Activated CD4-positive, alpha-beta memory T cell treated with anti-CD3 and anti-CD28 coated beads, Interleukin-2, amount 10 ng/mL, durations not matched to agents 7 days and 5 days (primary cell): Measurements from ENCODE around the gene ITSN1. TPM values are rescaled to one million over a fixed set of nuclear protein-coding genes. Genes with fewer than 3 reads are reported as not detected.

Source experiments
- CTCF ChIA-PET: fragments of 350-600 bp; sonication (Branson Sonifier 250); formaldehyde crosslinking; loops from one replicate; lab custom pipeline; 2021; ENCODE audit warnings: antibody characterized with exemption, inconsistent platforms; lab: Charles Lee
- POLR2A ChIA-PET: fragments of 350-600 bp; sonication (Branson Sonifier 250); formaldehyde crosslinking; loops from one replicate; lab custom pipeline; 2021; ENCODE audit warnings: antibody characterized with exemption; lab: Charles Lee
- DNase-seq: peaks from one replicate; pipeline ENCODE4 v3.0.0-alpha.2; 2020
- H3K27ac Mint-ChIP-seq: one replicate; pipeline ENCODE4 v1.8.0; 2021; ENCODE audit warnings: mild to moderate bottlenecking, mixed read lengths
- H3K27me3 Mint-ChIP-seq: one replicate; pipeline ENCODE4 v1.8.0; 2021; ENCODE audit warnings: mixed read lengths
- H3K36me3 Mint-ChIP-seq: one replicate; pipeline ENCODE4 v1.8.0; 2021; ENCODE audit warnings: low read depth, mixed read lengths
- H3K4me1 Mint-ChIP-seq: one replicate; pipeline ENCODE4 v1.8.0; 2021; ENCODE audit warnings: mixed read lengths
- H3K4me3 Mint-ChIP-seq: one replicate; pipeline ENCODE4 v1.8.0; 2021; ENCODE audit warnings: mild to moderate bottlenecking, mixed read lengths
- H3K9me3 Mint-ChIP-seq: one replicate; pipeline ENCODE4 v1.8.0; 2021; ENCODE audit warnings: mixed read lengths
- total RNA-seq, 2 experiments: library from RNA; stranded (reverse); gene quantifications; one replicate each; pipeline ENCODE4 v1.2.3, GENCODE V29; 2021

ITSN1 gene
- total RNA-seq, 2 experiments from 2014 or later = 2.7 to 4.0 TPM

DNA sequence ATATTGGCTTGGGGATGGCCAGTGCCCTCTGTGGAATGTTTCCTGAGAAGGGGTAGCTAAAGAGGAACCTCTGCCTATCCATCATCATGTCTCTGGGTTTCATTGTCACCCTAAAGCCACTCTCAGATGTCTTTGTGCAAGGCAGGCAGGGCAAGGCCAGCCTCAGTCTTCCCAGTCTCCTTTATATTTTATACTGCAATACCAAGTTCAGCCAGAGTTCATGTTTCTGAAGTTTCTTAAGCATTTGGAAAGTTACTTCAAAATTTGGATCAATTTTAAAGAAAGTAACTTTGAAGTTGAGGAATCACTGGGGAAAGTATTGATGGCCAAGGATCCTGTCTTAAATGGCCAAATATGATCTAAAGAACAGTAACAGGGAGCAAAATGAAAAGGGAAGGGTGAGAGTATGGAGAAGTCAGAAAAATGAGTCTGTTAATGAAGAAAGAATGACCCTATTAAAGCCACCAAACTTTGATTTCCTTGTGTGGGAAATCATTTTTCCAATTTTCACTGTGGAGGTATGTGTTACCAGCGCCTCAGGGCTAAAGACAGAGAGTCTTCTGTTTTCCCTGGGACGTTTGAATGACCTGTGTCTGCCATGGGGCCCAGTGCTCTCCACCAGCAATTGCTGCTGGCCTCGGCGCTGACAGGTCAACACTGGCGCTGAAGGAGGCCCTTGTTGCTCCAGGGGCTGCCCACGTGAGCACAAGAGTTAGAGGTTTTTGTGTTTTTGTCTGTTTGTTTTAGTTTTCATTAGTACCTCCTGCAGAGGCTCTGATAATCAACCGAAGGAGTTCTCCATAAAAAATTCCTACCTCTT is 179.4 kb downstream of the ITSN1 start:
- no peak overlapping the region for H3K4me3 Mint-ChIP-seq
- no peaks in the 10 kb centered on the region for H3K36me3 Mint-ChIP-seq
- no peak overlapping the region for H3K27ac Mint-ChIP-seq
- POLR2A ChIA-PET = no interaction called here
- H3K27me3 Mint-ChIP-seq = no peaks in the 10 kb centered on the region
- no peaks in the 10 kb centered on the region for H3K9me3 Mint-ChIP-seq
- no peak for DNase-seq
- CTCF ChIA-PET = interaction anchor here (1.0 kb wide), 1 partner anchor 103 kb away, joined by 3 read pairs; no protein-coding TSS in a partner anchor
- no peaks in the 10 kb centered on the region for H3K4me1 Mint-ChIP-seq

DNA sequence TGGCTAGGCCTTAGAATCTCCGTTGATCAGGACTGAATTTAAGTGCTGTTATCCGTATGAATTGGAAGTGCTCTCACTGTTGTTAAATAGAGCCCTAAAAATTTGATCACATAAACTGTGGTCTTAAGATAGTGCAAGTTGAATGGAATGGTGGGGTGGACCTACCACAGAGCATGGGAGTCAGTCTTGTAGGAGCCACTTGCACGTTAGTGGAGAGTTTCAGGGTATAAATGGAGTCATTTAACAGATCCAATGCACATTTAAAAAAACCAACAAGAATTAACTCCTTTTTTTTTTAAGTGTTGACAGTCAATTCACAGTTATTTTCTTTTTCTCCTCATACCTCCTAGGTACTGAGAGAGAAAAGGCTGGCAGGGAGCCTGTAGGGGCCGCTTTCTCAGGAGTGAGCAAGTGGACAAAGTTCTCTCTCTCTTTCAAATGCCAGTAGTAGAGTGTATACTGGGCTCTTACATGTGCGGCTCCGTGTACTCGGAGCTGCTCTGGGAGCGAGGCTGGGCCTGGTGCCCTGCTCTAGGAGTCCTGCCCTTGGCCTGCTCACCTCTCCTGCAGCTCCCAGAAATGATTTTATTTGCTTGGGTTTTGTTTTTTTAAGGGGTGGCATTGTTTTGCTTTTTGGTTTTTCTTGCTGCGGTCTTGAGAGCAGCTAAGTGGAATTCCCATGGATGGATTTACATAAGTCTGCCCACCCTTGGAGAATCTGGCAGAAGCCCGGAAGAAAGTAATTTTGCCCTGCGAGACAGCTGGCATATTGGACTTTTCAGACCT is 182.0 kb downstream of the ITSN1 start:
- H3K27ac Mint-ChIP-seq = no peak overlapping the region
- ChIA-PET CTCF (no interaction called here), POLR2A (no interaction called here)
- no peak for DNase-seq
- H3K4me1 Mint-ChIP-seq = no peaks in the 10 kb centered on the region
- no peaks in the 10 kb centered on the region for H3K36me3 Mint-ChIP-seq
- no peaks in the 10 kb centered on the region for H3K27me3 Mint-ChIP-seq
- no peaks in the 10 kb centered on the region for H3K9me3 Mint-ChIP-seq
- H3K4me3 Mint-ChIP-seq = no peak overlapping the region

DNA sequence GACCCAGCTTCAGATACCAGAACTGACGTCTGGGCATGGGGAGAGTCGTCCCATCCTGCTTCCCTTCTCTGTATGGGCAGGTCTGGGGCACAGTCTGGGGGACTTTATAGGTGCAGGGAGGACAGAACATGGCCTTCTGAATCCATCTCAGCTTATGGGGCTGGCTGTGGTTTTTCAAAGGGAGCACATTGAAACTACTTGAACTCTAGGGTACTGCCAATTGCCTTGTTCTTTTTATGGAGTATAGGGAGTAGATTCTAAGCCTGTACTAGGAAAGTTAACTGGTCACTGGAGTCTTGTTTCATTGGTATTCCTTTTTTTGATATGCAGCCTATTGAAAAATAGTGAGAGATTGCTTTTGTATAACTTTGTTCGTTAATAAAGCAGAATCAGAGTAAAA is 183.1 kb downstream of the ITSN1 start:
- ChIA-PET CTCF (no interaction called here), POLR2A (no interaction called here)
- no peaks in the 10 kb centered on the region for H3K36me3 Mint-ChIP-seq
- H3K27me3 Mint-ChIP-seq = no peaks in the 10 kb centered on the region
- H3K4me1 Mint-ChIP-seq = no peaks in the 10 kb centered on the region
- H3K27ac Mint-ChIP-seq = no peak overlapping the region
- H3K4me3 Mint-ChIP-seq = no peak overlapping the region
- DNase-seq = no peak
- peaks cover 6% of the 10 kb centered on the region for H3K9me3 Mint-ChIP-seq

DNA sequence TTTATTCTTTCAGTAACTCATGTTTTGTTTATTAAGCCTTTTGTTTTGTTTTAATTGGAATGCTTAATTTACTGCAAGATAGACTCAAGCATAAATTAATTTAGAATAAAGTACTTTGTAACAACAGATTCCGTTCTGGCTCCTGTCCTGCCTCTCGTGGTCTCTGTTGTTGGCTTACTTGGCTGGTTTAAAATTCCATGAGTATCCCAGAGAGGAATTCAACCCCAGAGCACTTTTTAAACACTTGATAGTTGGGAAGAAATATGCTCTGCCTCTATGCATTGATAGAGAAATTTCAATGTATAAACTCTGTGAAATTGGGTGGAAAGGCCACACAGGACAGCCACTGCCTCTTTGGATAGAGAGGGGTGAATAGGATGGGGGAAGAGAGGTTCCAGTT is 183.6 kb downstream of the ITSN1 start:
- POLR2A ChIA-PET = no interaction called here
- Mint-ChIP-seq H3K4me3 (no peak overlapping the region), H3K36me3 (no peaks in the 10 kb centered on the region), H3K27ac (no peak overlapping the region), H3K9me3 (peaks cover 6% of the 10 kb centered on the region), H3K4me1 (no peaks in the 10 kb centered on the region), H3K27me3 (no peaks in the 10 kb centered on the region)
- DNase-seq = no peak
- CTCF ChIA-PET = no interaction called here

DNA sequence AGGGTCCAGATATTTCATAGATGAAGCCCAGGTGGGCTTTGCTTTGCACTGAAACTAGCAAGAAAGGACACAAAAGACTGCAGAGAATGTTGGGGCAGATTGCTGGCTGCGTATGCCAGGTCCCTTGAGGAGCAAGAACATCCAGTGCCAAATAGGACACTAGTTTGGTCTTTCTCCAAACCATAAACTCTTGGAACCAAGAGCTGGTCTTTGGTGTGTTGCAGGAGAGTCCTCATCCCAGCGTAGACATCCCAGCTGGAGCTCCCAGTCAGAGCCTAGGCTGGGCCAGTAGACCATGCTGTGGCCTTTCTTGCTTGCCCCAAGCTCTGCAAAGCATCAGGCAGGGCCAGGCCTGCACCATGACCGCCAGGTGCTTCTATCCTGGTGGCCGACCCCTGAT is 185.8 kb downstream of the ITSN1 start:
- Mint-ChIP-seq H3K4me3 (no peak overlapping the region), H3K4me1 (no peaks in the 10 kb centered on the region), H3K27ac (no peak overlapping the region), H3K36me3 (no peaks in the 10 kb centered on the region), H3K27me3 (no peaks in the 10 kb centered on the region), H3K9me3 (peaks cover 6% of the 10 kb centered on the region)
- no peak for DNase-seq
- ChIA-PET POLR2A (no interaction called here), CTCF (interaction anchor here (0.5 kb wide), 1 partner anchor 381 kb away, joined by 3 read pairs; no protein-coding TSS in a partner anchor)

DNA sequence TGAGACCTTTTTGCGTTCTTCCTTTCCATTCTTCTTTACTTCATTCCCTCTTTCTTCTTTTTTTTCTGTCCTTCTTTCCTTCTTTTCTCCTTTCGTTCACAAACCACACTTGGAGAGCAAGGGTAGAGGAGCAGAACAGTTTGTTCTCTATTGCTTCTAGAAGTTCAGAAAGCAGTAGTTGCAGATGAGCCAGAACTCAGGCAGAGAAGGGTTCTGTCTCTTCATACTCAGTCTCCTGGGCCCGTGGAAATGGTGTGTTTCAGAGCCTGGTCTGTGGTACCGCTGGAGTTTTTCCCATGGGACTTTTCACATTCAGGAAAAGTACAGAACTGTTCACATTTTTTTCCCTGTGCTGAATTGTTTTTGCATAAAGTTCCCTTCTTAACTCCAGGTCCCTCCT is 186.3 kb downstream of the ITSN1 start:
- no peaks in the 10 kb centered on the region for H3K4me1 Mint-ChIP-seq
- ChIA-PET POLR2A (no interaction called here), CTCF (interaction anchor here (0.5 kb wide), 1 partner anchor 381 kb away, joined by 3 read pairs; no protein-coding TSS in a partner anchor)
- H3K4me3 Mint-ChIP-seq = no peak overlapping the region
- H3K27me3 Mint-ChIP-seq = no peaks in the 10 kb centered on the region
- no peak overlapping the region for H3K27ac Mint-ChIP-seq
- H3K9me3 Mint-ChIP-seq = peaks cover 6% of the 10 kb centered on the region
- no peaks in the 10 kb centered on the region for H3K36me3 Mint-ChIP-seq
- no peak for DNase-seq

DNA sequence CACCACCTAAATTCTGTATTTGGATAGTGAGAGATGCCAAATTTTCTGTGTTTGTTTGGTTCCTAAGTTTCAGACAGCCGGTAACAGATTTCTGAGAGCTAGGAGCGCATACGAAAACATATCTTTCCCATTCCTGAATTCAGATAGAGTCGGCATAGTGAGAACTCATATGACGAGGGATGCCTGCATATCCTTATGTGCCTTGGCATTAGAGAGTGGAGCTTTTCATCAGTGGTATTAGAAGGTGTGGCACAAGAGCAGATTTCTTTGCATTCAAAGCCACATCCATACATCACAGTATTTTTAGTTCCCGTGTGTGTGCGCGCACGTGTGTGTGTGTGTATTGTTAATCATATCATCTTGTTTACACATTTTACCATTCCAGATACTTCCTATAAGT is 187.5 kb downstream of the ITSN1 start:
- ChIA-PET CTCF (no interaction called here), POLR2A (no interaction called here)
- Mint-ChIP-seq H3K9me3 (peaks cover 6% of the 10 kb centered on the region), H3K27me3 (no peaks in the 10 kb centered on the region), H3K4me1 (no peaks in the 10 kb centered on the region), H3K27ac (no peak overlapping the region), H3K36me3 (no peaks in the 10 kb centered on the region), H3K4me3 (no peak overlapping the region)
- no peak for DNase-seq

DNA sequence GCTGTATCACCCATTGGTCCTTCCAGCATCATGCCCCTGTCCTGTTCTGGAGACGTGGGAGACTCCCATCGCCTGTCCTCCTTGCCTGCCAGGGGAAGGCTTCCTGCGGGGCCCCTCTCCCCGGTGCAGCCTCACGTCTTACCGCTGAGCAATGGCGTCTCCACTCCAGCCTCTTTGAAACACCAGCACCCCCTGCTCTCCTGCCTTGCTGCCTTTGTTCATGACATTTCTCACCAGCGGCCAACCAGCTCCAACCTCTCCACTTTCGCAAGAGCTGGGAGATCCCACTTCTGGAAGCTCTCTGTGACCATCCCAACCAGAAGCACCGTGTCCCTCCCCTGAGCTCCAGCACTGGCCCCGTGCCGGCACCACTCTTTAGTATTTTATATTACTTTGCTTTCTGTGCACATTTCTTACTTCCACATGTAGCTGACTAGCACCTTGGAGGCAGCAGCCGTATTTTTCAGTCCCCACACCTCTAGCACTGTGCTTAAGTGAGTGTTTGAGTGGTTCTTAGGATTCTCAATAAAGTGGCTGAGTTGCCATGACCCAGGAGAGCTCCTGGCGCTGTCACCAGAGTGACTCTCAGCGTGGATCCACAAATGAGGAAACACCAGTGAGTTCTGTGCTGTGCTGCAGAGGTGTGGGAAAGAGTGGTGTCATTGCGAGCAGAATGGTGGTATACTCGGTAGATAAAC is 189.8 kb downstream of the ITSN1 start:
- Mint-ChIP-seq H3K36me3 (no peaks in the 10 kb centered on the region), H3K27ac (no peak overlapping the region), H3K9me3 (peaks cover 6% of the 10 kb centered on the region), H3K27me3 (no peaks in the 10 kb centered on the region), H3K4me3 (no peak overlapping the region), H3K4me1 (no peaks in the 10 kb centered on the region)
- CTCF ChIA-PET = no interaction called here
- no peak for DNase-seq
- POLR2A ChIA-PET = no interaction called here

DNA sequence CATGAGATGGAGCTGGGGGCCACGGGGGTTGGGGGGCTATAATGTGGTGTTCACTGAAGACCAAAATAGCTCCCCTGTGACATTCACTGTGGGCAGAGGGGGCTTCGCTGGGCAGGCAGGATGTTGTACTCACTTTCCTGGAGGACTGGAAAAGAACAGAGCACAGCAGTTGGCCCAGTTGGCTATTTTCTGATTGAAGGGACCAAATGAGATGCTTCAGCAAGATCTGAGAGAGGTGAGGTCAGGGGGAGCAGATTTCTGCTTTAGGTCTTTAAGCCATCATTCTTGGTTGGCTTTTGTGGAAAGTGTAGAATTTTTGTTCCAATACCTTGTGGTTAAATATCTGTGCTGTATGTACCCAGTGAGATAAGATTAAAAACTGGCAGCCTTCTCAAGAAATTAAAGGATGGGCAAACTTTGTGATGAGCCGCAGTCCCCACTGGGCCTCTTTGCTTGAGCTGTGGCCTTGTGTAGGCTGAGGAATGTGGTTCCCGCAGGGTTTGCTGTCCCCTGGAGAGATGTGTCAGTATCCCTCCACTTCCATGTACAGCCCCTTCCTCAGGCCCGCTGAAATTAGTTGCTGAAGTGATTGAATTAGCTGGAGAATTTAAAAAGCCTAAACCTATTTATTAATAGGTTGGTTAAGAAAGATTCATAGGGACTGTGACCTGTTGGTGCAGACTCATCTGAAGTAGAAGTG is 192.7 kb downstream of the ITSN1 start:
- H3K4me1 Mint-ChIP-seq = no peaks in the 10 kb centered on the region
- DNase-seq = no peak
- H3K4me3 Mint-ChIP-seq = no peak overlapping the region
- H3K9me3 Mint-ChIP-seq = peaks cover 3% of the 10 kb centered on the region
- POLR2A ChIA-PET = no interaction called here
- CTCF ChIA-PET = no interaction called here
- no peaks in the 10 kb centered on the region for H3K27me3 Mint-ChIP-seq
- no peaks in the 10 kb centered on the region for H3K36me3 Mint-ChIP-seq
- no peak overlapping the region for H3K27ac Mint-ChIP-seq

DNA sequence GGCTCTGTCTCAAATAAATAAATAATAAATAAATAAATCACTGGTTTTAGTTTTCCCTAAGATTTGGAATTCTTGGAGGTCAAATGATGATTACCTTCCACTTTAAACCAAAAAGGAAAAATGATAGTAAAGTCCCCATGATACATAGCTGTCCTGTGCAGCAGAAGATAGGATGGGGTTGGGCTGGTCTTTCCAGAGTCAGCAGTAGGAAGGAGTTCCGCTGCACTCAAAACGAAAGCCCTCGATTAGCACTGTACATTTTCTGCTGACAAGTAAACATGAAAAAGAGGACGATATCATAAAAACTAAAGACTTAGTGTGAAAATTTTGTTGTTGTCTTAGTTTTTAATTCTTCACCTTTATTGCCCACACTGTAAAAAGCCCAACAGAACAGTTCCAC is 193.6 kb downstream of the ITSN1 start:
- DNase-seq = no peak
- Mint-ChIP-seq H3K27me3 (no peaks in the 10 kb centered on the region), H3K27ac (no peak overlapping the region), H3K4me1 (no peaks in the 10 kb centered on the region), H3K4me3 (no peak overlapping the region), H3K9me3 (no peaks in the 10 kb centered on the region), H3K36me3 (no peaks in the 10 kb centered on the region)
- CTCF ChIA-PET = no interaction called here
- POLR2A ChIA-PET = no interaction called here

DNA sequence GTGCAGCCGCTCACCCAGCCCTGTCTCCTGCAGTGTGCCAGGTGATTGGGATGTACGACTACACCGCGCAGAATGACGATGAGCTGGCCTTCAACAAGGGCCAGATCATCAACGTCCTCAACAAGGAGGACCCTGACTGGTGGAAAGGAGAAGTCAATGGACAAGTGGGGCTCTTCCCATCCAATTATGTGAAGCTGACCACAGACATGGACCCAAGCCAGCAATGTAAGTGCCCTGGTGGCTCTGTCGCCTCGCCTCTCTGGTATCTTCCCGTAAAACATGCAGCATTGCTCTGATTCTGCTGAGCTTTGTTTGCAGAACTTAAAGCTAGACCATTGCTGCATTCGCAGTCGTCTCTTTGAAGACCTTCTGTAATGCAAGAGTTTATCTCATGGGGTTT is 194.1 kb downstream of the ITSN1 start:
- H3K27me3 Mint-ChIP-seq = no peaks in the 10 kb centered on the region
- H3K9me3 Mint-ChIP-seq = no peaks in the 10 kb centered on the region
- ChIA-PET POLR2A (no interaction called here), CTCF (no interaction called here)
- H3K36me3 Mint-ChIP-seq = no peaks in the 10 kb centered on the region
- no peak overlapping the region for H3K27ac Mint-ChIP-seq
- no peak overlapping the region for H3K4me3 Mint-ChIP-seq
- no peaks in the 10 kb centered on the region for H3K4me1 Mint-ChIP-seq
- no peak for DNase-seq

DNA sequence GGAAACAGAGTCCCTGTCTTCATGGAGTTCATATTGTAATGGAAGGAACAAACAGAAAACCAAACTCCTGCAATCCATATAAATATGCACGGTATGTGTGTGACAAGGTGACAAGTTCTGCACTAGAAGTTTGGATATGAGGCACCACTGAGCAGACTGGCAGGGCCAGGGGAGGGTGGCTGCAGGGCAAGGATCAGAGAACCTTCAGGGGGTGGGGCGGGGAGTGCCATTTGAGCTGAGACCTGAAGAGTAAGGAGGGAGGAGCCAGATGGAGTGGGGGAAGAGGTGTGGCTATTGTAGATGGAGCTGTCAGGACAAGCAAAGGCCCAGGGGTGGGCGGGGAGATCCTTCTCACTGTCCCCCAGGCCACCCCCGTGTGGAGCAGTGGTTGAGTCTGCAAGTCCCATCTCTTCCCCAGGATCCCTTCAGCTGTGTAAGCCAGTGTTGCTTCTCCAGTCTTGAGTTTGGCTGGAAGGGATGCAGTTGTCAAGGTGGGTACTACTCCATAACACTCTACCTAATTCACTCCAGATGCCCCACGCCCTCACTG is 196.9 kb downstream of the ITSN1 start:
- no peak overlapping the region for H3K27ac Mint-ChIP-seq
- no peaks in the 10 kb centered on the region for H3K4me1 Mint-ChIP-seq
- DNase-seq = no peak
- ChIA-PET POLR2A (no interaction called here), CTCF (no interaction called here)
- H3K27me3 Mint-ChIP-seq = no peaks in the 10 kb centered on the region
- H3K36me3 Mint-ChIP-seq = no peaks in the 10 kb centered on the region
- no peaks in the 10 kb centered on the region for H3K9me3 Mint-ChIP-seq
- no peak overlapping the region for H3K4me3 Mint-ChIP-seq
